GM18870 (cell line): Measurements from ENCODE around the gene RTN4R.

Source experiments
- ATAC-seq: cut with Tn5 transposase; IDR thresholded peaks from one replicate; pipeline ENCODE4 v1.9.1; 2021; ENCODE audit warnings: moderate library complexity; ENCODE audit not compliant: unreplicated experiment

RTN4R gene

GRCh38 chr22:20204806-20205205, 63.3 kb downstream of the RTN4R start:
- ATAC-seq, result no peak

GRCh38 chr22:20204311-20204710, 63.8 kb downstream of the RTN4R start:
- no peak for ATAC-seq

- no peak for ATAC-seq
These were observed 64.4 kb downstream of the RTN4R start for GRCh38 chr22:20203552-20204201.

- ATAC-seq, result no peak
These were observed 65.0 kb downstream of the RTN4R start for GRCh38 chr22:20203142-20203551.

- ATAC-seq, result no peak
These were observed 66.2 kb downstream of the RTN4R start for GRCh38 chr22:20201837-20202392.

- no peak for ATAC-seq
These were observed 68.2 kb downstream of the RTN4R start for GRCh38 chr22:20199906-20200305.

- no peak for ATAC-seq
These were observed 68.7 kb downstream of the RTN4R start for GRCh38 chr22:20199413-20199842.

GRCh38 chr22:20198557-20199319, 69.4 kb downstream of the RTN4R start:
- no peak for ATAC-seq

GRCh38 chr22:20197407-20198030, 70.6 kb downstream of the RTN4R start:
- ATAC-seq, result no peak

- ATAC-seq, result no peak
These were observed 71.8 kb downstream of the RTN4R start for GRCh38 chr22:20196094-20196842.

- no peak for ATAC-seq
These were observed 73.2 kb downstream of the RTN4R start for GRCh38 chr22:20194681-20195593.

GRCh38 chr22:20193761-20194494, 74.2 kb downstream of the RTN4R start:
- no peak for ATAC-seq

- ATAC-seq, result no peak
These were observed 75.0 kb downstream of the RTN4R start for GRCh38 chr22:20192972-20193760.

- no peak for ATAC-seq
These were observed 75.7 kb downstream of the RTN4R start for GRCh38 chr22:20192293-20192971.

GRCh38 chr22:20191803-20192202, 76.3 kb downstream of the RTN4R start:
- no peak for ATAC-seq
